Measurements from ENCODE around the gene NPM3. TPM values are rescaled to one million over a fixed set of nuclear protein-coding genes. Genes with fewer than 3 reads are reported as not detected.

NPM3 gene
- total RNA-seq, 1 experiment from 2014 or later = 92.6 TPM

- intact Hi-C loops (cut with micrococcal nuclease; ENCODE audit: unreplicated experiment) = no loop called here
- ChIA-PET CTCF (no interaction called here), POLR2A (no interaction called here)
- no peak overlapping the region for H3K27ac Mint-ChIP-seq (ENCODE audit: unreplicated experiment)
- no peaks in the 10 kb centered on the region for H3K4me1 ChIP-seq
- no peaks in the 10 kb centered on the region for H3K9me3 ChIP-seq
- no peaks in the 10 kb centered on the region for H3K27me3 Mint-ChIP-seq (ENCODE audit: insufficient read depth, unreplicated experiment)
- TF ChIP-seq, protein P1, sequence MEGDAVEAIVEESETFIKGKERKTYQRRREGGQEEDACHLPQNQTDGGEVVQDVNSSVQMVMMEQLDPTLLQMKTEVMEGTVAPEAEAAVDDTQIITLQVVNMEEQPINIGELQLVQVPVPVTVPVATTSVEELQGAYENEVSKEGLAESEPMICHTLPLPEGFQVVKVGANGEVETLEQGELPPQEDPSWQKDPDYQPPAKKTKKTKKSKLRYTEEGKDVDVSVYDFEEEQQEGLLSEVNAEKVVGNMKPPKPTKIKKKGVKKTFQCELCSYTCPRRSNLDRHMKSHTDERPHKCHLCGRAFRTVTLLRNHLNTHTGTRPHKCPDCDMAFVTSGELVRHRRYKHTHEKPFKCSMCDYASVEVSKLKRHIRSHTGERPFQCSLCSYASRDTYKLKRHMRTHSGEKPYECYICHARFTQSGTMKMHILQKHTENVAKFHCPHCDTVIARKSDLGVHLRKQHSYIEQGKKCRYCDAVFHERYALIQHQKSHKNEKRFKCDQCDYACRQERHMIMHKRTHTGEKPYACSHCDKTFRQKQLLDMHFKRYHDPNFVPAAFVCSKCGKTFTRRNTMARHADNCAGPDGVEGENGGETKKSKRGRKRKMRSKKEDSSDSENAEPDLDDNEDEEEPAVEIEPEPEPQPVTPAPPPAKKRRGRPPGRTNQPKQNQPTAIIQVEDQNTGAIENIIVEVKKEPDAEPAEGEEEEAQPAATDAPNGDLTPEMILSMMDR (IDR thresholded peaks at IDR 0.05; ENCODE audit: insufficient read depth in 1 of 2, low read depth in 1 of 2, low read length in 1 of 2, severe bottlenecking in 1 of 2, unreplicated experiment in 1 of 2) = no peak
- H3K27me3 ChIP-seq (replicated peaks; ENCODE audit: control insufficient read depth, insufficient read depth, low read length) = no peaks in the 10 kb centered on the region
- peaks cover 93% of the 10 kb centered on the region for H3K36me3 Mint-ChIP-seq (ENCODE audit: insufficient read depth, unreplicated experiment)
- H3K9me3 Mint-ChIP-seq (ENCODE audit: unreplicated experiment) = no peaks in the 10 kb centered on the region
- no peak for DNase-seq
- H3K4me3 Mint-ChIP-seq (ENCODE audit: unreplicated experiment) = no peak overlapping the region
- peaks cover 2% of the 10 kb centered on the region; the same call in 1 of the 2 replicates for H3K36me3 ChIP-seq (ENCODE audit: control insufficient read depth, insufficient read depth, low read length)
- H3K4me1 Mint-ChIP-seq (ENCODE audit: low read depth, unreplicated experiment) = no peaks in the 10 kb centered on the region
- no TSS peak for BruUV-seq (replicated peaks)
- H3K4me3 ChIP-seq (ENCODE audit: low read depth, low read length) = no peak overlapping the region
These were observed 20.3 kb upstream of the NPM3 start for GRCh38 chr10:101803511-101803910.

GRCh38 chr10:101797403-101798059, 14.3 kb upstream of the NPM3 start:
- no peaks in the 10 kb centered on the region for H3K27me3 Mint-ChIP-seq (ENCODE audit: insufficient read depth, unreplicated experiment)
- DNase-seq = no peak
- H3K27me3 ChIP-seq (replicated peaks; ENCODE audit: control insufficient read depth, insufficient read depth, low read length) = no peaks in the 10 kb centered on the region
- peaks cover 2% of the 10 kb centered on the region; the same call in 1 of the 2 replicates for H3K36me3 ChIP-seq (ENCODE audit: control insufficient read depth, insufficient read depth, low read length)
- H3K36me3 Mint-ChIP-seq (ENCODE audit: insufficient read depth, unreplicated experiment) = peaks cover 95% of the 10 kb centered on the region
- TF ChIP-seq, protein P1 (IDR thresholded peaks at IDR 0.05; ENCODE audit: insufficient read depth in 1 of 2, low read depth in 1 of 2, low read length in 1 of 2, severe bottlenecking in 1 of 2, unreplicated experiment in 1 of 2) = no peak
- intact Hi-C loops (cut with micrococcal nuclease; ENCODE audit: unreplicated experiment) = no loop called here
- no peak overlapping the region for H3K4me3 ChIP-seq (ENCODE audit: low read depth, low read length)
- H3K9me3 ChIP-seq = no peaks in the 10 kb centered on the region
- ChIA-PET POLR2A (no interaction called here), CTCF (interaction anchor here (0.6 to 0.7 kb wide), 2 partner anchors 26 to 202 kb away, joined by 5 read pairs; no protein-coding TSS in a partner anchor)
- H3K9me3 Mint-ChIP-seq (ENCODE audit: unreplicated experiment) = no peaks in the 10 kb centered on the region
- H3K27ac Mint-ChIP-seq (ENCODE audit: unreplicated experiment) = no peak overlapping the region
- no peaks in the 10 kb centered on the region for H3K4me1 ChIP-seq
- BruUV-seq (replicated peaks) = no TSS peak
- H3K4me1 Mint-ChIP-seq (ENCODE audit: low read depth, unreplicated experiment) = no peaks in the 10 kb centered on the region
- H3K4me3 Mint-ChIP-seq (ENCODE audit: unreplicated experiment) = no peak overlapping the region

- Histone ChIP-seq H3K4me1 (no peaks in the 10 kb centered on the region), H3K36me3 (ENCODE audit: control insufficient read depth, insufficient read depth, low read length) (no peaks in the 10 kb centered on the region), H3K9me3 (no peaks in the 10 kb centered on the region), H3K4me3 (ENCODE audit: low read depth, low read length) (no peak overlapping the region), H3K27me3 (replicated peaks; ENCODE audit: control insufficient read depth, insufficient read depth, low read length) (no peaks in the 10 kb centered on the region)
- Mint-ChIP-seq H3K4me1 (ENCODE audit: low read depth, unreplicated experiment) (no peaks in the 10 kb centered on the region), H3K27ac (ENCODE audit: unreplicated experiment) (no peak overlapping the region), H3K9me3 (ENCODE audit: unreplicated experiment) (no peaks in the 10 kb centered on the region), H3K27me3 (ENCODE audit: insufficient read depth, unreplicated experiment) (no peaks in the 10 kb centered on the region), H3K4me3 (ENCODE audit: unreplicated experiment) (no peak overlapping the region), H3K36me3 (ENCODE audit: insufficient read depth, unreplicated experiment) (peaks cover 93% of the 10 kb centered on the region)
- DNase-seq = no peak
- TF ChIP-seq, protein P1 (IDR thresholded peaks at IDR 0.05; ENCODE audit: insufficient read depth in 1 of 2, low read depth in 1 of 2, low read length in 1 of 2, severe bottlenecking in 1 of 2, unreplicated experiment in 1 of 2) = no peak
- BruUV-seq (replicated peaks) = no TSS peak
- intact Hi-C loops (cut with micrococcal nuclease; ENCODE audit: unreplicated experiment) = no loop called here
- CTCF ChIA-PET = no interaction called here
- POLR2A ChIA-PET = no interaction called here
These were observed 10.3 kb upstream of the NPM3 start for GRCh38 chr10:101793526-101793925.
